HG03196 (cell line): Measurements from ENCODE around the gene KLHL12.

ENCODE experiments used
- ATAC-seq: cut with Tn5 transposase; IDR thresholded peaks from one replicate; pipeline ENCODE4 v1.9.1; 2021; ENCODE audit not compliant: unreplicated experiment

KLHL12 gene

GRCh38 chr1:202926581-202927491, at the start of gene KLHL12:
Gene KLHL12, minus strand, starts transcription at chr1:202927234. Its CDS starts 2,072 bp downstream, at chr1:202925162.
- peak; percentile 79 for ATAC-seq

GRCh38 chr1:202976633-202977032, 49.6 kb upstream of the KLHL12 start:
- no peak for ATAC-seq

- ATAC-seq = no peak
Measured at GRCh38 chr1:202974856-202975255, 47.8 kb upstream of the KLHL12 start.

DNA sequence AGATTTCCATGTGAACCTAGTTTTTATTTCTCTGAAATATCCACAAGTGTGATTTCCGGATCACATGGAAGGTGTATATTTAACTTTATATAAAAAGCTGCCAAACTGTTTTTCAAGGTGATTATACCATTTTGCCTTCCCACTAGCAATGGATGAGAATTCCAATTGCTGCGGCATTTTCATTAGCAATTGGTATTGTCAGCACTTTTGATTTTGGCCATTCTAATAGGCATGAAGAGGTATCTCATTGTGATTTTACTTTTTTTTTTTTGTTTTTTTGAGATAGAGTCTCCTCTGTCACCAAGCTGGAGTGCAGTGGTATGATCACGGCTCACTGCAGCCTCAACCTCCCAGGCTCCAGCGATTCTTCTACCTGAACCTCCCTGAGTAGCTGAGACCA, 45.0 kb upstream of the KLHL12 start:
- no peak for ATAC-seq

DNA sequence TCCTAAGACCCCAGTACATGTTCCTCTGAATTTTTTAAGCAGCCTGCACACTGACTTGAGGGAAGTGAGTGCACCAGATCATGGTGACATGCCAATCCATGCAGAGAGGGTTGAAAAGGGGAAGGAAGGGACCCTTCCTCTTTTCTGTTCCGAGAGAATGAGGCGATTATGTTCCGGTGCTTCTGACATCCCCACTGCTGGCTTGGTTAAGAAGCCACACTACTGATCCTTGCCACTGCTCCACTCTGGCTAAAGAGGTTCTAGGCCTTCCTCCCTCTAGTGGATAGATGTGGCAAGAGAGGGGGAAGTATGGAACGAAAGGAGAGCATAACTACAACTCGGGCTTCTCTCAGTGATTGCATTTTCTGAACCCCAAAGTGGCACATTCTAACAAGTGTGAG, 41.9 kb upstream of the KLHL12 start:
- no peak for ATAC-seq

GRCh38 chr1:202968351-202968750, 41.3 kb upstream of the KLHL12 start:
- no peak for ATAC-seq

DNA sequence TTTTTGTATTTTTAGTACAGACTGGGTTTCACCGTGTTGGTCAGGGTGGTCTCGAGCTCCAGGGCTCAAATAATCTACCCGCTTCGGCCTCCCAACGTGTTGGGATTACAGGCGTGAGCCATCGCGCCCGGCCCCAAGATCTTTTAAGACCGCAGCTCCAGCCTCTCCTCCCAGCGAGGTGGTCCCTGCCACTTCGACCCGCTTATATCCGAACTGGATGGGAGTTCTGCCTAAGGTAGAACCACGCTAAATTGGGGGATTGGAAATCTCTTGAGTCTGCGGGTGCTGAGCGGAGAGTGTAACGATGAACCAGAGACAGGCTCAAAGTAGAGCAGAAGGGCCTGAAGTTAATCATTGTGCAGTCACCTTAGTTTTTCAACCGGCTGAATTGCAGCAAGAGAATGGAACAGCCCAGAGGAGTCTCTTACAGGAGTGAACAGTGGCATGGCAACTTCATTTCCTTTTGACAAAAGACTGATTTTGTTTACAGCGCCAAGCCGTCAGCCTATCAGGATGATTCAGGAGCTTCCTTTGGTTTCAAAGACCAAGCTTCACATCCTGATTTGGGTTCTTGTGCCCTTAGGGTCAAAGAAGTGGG, 40.7 kb upstream of the KLHL12 start:
- no peak for ATAC-seq

DNA sequence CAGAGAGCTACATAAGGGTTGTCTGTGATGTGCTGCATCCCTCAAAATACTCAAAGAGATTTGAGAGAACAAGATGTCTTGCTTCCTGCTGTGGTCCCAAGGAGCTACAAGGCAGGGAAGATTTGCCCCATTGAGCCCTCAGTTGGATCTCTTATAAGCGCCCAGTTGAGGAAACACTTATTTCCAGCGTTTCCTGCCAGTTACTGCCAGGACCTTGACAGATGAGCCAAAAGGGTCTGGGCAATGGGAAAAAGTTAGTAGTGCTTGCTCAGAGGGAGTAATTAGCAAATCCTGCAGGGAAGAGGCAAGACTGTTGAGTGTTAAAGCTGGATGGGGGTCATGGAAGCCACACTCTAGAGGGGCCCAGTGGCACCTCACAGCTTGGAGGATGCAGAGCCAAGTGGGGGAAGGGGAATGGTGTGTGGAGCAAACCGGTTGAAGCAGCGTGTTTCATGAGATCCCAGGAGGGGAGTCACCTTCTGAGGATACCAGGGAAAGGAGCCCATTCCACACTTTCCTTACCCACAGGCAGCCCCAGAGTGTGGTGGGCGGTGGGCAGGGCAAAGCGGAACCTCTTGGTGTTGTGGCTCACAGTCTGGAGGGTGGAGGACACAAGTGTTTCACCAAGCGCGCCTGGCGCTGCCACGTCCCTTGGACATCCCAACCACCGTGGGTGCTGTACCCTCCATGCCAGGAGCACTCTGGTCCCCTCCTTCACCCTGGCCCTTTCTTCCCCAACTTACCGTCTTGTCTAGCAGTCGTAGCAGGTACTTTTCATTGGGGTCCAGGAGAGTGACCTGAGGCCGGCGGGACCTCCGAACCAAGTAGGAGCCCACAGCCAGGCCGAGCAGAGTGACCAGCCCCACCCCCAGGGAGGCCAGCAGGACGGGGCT, 39.2 kb upstream of the KLHL12 start:
- no peak for ATAC-seq

GRCh38 chr1:202965422-202965821, 38.4 kb upstream of the KLHL12 start:
- no peak for ATAC-seq

- no peak for ATAC-seq
Measured at GRCh38 chr1:202964791-202965410, 37.9 kb upstream of the KLHL12 start.

GRCh38 chr1:202961220-202961880, 34.3 kb upstream of the KLHL12 start:
- ATAC-seq = no peak

DNA sequence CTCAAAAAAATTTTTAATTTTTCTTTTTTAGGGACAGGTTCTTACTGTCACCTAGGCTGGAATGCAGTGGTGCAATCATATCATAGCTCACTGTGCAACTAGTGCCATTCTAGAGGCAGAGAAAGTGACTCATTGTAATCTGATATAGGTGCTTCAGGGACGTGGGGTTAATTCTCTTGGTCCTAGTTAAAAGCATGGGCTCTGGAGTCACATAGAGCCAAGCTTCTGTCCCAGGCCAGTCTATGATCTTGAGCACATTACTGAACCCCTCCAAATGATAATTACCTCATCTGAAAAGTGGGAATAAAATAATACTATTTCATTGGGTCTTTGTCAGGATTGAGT, 32.2 kb upstream of the KLHL12 start:
- ATAC-seq = no peak

DNA sequence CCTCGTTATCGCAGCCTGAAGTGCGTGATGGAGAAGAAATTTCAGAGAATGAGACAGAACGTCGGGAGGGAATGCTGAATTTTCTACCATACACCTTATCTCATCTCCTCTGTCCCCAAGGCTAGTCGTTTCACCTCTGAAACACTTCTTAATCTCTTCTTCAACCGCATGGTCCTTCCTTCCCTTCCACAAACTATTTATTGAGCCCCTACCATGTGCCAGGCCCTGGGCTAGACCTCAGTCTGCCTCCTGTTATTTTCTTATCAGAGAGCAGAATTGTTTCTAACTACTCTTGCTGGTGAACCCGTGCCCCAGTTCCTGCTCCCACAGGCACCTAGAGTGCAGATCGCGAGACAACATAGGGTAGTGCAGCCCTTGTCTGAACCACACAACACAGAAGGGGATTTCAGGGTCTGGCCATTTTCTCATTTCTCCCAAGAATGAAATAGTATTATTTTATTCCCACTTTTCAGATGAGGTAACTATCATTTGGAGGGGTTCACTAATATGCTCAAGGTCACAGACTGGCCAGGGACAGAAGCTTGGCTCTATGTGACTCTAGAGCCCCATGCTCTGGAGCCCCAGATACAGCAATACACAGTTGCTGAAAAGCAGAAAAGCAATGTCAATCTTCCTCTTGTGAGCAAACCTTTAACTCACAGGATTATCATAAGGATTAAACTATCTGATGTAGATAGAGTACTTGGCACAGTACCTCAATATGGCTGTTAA, 31.7 kb upstream of the KLHL12 start:
- ATAC-seq = no peak

DNA sequence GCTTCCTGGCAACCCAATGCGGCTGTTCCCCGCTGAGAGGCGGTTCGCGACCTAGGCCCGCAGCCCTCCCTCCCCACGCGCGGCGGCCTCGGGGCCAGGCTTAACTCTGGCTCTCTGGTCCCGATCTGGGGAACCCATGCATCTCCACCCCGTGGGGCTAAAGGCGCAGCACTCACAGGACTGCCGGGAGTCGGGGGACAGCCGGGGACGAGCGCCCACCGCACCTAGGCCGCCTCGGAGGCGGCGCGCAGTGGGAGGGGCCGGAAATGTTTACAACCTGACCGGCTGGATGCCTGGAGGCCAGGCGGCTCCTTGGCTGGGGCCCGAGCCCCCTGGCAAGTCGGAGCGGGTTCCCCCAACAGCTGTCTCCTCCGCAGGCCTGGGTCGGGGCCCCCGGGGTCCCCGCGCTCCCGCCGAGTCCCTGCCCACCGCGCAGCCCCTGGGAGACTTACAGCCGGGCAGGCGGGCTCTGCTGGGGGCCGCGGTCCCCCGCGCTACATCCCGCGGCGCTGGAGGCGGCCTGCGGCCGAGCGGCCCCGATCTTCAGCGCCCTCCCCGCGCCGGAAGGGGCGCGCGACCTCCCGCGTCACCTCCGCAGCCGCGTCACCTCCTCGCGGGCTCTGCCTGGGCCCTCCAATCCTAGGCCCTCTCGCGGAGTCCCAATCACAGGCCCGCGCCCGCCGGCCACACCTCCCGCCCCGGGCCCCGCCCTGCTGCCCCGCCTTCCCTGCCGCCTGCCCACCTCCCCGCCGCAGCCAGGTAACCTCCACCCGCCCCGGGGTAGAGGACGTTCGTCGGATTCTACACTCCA, 30.9 kb upstream of the KLHL12 start, which contains the start of gene ADIPOR1:
Gene ADIPOR1 (minus strand): TSS at position 580 of the 811 bp plus-strand sequence. CDS start 7,242 bp downstream, outside the sequence.
- ATAC-seq = peak; percentile 97

- ATAC-seq = no peak
Measured at GRCh38 chr1:202956969-202957368, 29.9 kb upstream of the KLHL12 start.

- no peak for ATAC-seq
Measured at GRCh38 chr1:202954057-202954745, 27.2 kb upstream of the KLHL12 start.

GRCh38 chr1:202953392-202953791, 26.4 kb upstream of the KLHL12 start:
- ATAC-seq = no peak

DNA sequence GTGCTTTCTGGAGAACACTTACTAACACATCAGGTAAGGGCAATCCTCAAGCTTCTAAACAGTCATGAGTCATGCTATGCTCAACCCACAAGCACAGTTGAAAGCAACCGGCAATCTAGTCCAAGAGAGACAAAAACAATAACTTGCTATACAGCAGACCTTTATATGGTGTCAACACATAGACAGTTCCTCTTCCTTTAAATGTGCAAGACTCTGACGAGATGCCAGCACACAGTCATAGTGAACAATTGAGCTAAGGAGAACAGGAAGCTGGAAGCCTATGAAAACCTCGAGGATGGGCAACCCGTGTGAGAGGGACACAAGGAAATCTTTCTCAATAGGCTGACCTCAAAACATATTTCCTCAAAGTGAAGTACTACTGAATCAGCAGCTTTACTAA, 25.8 kb upstream of the KLHL12 start:
- ATAC-seq = no peak
